ENCODE results near the gene RECQL5.
A peak's percentile ranks its signal among the peaks of the same experiment; 100 is the strongest.

The RECQL5 gene

DNA sequence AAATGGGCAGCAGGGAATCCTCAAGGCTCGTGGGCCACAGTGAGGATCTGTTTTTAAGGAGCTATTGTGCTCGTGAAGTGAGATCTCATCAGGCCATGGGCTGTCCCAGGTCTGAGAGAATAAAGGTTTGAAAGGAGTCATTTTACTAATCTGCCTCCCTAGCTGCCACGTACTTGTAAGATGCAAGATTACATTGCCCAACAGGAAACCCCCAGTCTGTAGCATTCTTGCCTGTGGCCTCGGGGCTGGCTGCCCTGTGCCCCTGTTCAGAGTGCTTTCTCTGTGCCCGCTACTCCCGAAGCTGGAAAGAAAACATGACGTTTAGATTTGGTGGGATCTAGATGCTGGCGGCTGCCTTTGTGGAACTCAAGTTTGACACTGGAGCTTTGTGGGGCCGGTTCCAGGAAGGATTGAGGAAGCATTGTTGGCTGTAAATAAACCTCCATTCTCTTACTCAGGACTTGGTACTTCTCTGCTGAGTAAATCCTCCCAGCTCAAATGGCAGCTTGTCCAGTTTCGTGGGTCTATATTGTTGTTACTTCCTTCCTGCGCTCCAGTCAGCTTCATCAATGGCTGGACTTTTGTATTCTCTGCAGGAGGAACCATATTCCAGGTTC, 21.4 kb upstream of the RECQL5 start:
- DNase-seq (ENCODE audit: low spot score) = no peak

DNA sequence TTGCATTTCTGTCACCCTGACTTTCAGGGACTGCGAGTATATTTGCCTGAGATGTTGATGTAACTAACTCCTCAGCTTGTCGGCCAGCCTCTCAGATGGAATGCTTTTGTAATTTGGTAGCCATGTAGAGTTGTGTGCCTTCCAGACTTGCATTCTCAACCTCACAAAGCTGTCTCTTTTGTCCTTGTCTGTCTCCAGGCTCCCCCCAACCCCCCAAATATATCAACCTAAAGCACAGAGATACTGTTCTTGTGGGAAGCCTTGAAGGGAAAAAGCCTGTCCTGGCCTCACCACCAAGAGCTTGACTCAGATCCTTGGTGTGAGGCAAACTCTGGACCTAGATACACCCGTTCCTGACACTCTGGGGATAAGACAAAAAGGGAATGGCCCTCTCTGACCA, 18.5 kb upstream of the RECQL5 start:
- DNase-seq (ENCODE audit: low spot score) = no peak

DNA sequence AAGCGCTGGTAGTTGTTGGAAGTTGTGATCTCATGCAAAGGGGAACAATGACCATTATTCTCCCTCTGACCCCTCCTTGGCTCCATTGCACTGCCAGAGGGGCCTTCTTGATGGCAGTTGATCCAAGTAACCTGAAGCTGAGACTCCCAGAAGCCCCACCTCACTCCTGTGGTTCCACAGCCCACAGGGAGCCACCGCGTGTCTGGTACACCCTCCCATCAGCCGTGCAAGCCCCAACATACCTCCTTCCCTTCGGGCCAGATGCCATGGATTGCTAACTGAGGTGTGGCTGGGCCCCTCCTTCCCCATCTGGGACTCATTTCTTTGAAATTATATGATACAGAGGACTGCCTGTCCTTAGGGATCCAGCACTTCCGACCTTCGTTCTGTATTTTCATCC, 18.0 kb upstream of the RECQL5 start:
- peak; percentile 55 for DNase-seq (ENCODE audit: low spot score)

DNA sequence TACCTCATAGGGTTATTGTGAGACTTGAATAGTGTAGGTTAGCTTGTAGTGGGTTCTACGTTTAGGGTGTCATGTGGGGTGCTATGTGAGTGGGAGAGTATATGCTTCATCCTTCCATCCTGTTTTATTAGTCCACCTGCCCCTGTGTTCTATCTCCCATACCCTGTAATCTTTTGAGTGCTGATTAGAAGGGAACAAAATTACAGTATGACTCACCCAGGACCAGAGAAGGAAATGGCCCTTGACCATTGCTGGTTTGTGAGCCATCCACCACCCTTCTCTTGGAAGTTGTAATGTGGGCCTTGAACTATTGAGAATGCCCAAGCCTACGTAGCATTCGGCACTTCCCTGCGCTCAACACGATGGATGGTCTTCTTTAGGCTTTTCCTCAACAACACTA, 17.3 kb upstream of the RECQL5 start:
- no peak for DNase-seq (ENCODE audit: low spot score)

DNA sequence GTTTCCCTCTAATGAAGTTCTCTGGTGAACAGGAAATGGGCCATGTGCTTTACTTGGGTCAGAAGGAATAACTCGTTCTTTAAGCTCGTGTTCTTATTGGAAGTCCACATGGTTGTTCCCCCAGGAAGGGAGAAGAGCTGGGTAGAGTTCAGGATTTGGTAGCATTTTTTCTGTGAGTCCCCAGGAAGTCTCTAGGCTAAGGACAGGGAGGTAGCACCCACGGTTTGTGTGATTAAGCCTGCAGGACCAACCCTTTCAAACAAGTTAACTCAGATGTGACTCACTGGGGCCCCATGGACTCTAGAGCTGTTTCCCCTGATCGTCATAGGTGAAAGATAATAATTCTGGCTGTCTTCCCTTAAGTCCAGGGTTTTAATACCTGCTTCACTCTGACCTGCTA, 16.6 kb upstream of the RECQL5 start:
- DNase-seq (ENCODE audit: low spot score) = no peak

DNA sequence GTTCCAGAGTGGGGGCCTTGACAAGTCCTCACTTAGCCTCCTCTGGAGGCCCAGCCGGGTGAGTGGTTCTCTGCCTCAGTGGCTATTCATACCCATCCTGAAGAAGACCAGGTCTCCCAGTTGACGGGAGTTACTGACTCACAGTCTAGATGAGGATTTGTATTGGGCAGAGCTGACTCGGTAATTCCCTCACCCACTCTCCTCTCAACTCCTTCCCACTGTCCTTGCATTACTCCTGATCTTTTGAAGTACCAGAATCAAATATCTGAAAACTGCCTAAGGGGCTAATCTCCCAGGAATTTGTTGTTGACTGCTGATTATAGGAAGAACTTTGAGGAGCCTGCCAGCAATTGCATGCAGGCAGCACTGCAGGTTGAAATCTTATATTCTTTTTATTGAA, 14.3 kb upstream of the RECQL5 start:
- no peak for DNase-seq (ENCODE audit: low spot score)

DNA sequence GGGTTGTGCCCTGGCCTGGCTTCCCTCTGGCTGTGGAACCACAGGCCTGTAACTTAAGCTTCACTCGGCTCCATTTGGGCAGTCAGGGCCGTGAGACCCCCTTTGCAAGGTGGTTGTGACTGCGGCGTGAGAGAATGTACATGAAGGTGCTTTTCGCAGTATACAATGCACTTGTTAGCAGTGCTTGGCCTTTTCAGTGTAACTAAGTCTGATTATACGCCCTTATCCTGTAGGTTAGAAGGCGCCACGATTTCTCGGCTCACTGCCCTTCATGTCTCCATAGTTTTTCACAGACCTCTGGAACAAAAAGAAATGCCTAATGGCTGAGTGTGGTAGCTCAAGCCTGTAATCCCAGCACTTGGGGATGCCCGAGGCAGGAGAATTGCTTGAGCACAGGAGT, 13.5 kb upstream of the RECQL5 start:
- no peak for DNase-seq (ENCODE audit: low spot score)

DNA sequence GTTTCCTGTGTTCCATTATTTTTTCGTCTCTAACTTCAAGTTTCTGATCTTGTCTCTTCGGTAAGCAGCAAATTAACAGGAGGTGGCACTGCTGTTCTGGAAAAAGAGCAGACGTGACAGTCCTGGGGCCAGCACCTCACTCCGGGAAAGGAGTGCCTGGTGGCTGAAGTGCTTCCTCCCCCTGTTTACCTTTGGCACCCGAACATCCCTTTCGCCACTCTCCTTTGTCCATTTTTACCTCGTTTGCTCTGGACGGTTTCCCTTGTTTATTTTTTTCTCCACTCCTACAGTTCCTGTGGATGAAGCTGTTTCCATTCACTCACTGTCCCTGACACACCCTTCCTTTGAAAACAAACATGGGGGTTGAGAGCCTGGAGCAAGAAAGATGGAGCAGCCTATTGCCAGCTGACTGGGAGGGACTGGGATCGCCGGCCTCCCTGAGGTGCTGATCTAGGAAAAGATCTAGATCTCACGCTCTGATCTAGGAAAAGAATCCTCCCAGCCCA, 12.8 kb upstream of the RECQL5 start:
- no peak for DNase-seq (ENCODE audit: low spot score)

DNA sequence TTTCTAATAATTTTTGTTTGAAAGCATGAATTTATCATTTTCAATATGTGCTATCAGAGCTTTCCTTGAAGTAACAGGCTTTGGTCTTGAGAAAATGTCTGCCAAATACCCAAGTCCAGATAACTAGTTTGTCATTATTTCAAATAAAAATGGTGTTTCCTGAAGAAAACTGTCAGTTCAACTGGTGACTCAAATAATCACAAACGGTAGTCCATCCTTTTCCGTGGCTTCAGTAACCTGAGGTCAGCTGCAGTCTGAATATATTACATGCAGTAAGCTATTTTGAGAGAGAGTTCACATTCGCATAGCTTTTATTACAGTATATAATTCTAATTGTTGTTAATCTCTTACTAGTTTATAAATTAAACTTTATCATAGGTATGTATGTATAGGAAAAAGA, 9.5 kb upstream of the RECQL5 start:
- no peak for DNase-seq (ENCODE audit: low spot score)

DNA sequence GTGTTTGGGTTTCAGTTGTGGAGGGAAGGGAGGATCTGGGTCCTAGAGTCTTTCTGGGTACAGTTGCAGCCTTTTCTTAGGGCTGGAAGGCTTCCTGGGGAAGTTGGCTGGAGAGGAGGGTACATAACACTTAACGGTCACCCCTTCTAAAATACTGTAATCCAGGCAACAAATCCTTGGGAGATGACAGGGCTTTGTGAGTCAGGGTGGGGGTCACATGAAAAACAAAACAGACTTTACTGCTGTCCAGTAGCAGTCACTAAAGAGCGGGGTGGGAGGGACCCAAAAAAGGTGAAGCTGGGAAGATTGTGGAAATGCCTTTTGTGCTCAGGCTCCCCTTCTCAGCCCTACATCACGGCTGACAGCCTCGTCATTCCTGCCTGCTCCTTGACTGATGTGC, 6.5 kb upstream of the RECQL5 start:
- DNase-seq (ENCODE audit: low spot score) = no peak

DNA sequence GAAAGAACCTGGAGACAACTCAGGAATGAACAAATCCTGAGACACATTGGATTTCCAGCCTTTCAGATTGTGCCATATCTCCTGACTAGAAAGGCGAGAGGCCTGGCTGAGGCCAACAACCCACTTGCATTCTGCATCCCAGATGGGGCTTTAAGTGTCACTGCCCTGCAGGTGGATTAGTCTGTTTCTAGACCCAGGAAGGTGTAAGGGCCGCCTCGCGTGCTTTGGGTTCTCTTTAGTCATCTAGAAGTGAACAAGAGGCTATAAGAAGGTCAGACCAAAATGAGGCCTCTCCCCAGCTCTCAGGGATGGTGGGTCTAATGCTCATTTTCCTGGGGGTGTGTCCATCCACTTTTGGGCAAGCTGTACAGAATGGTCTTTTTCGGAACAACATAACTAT, 5.1 kb upstream of the RECQL5 start:
- no peak for DNase-seq (ENCODE audit: low spot score)

DNA sequence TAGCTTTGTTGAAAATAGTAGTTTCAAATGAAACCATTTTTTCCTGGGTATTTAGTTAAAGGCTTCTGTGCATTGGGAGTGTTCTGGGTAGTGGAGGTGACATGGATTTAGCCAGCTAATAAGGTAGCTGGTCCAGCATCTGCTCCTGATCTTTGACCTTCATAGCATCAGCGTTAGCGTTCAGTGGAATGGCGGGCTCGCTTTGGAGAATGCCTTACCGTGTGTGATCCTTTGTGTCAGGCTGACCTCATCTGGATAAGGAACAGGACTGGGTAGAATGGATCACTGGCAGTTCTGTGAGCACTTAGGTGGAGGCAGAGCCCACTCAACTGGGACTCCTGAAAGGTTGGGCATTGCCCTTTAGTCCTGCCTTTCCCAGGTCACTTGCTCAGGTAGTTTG, 3.9 kb upstream of the RECQL5 start:
- DNase-seq (ENCODE audit: low spot score) = no peak

DNA sequence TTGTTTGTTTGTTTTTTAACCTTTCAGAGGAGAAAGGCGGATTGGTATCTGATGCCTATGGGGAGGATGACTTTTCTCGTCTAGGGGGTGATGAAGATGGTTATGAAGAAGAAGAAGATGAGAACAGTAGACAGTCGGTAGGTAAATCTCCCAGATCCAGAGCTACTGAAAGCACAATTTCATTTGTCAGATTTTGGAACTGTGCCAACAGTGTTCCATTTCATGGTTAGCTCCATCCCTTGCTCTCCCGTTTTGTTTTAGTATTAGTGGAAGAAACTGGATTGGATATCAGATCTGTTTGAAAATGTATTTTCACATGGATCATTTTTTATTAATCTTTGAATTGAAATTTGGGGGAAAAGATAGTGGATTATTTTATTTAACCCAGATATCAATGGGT, 1.5 kb upstream of the RECQL5 start:
- DNase-seq (ENCODE audit: low spot score) = no peak

DNA sequence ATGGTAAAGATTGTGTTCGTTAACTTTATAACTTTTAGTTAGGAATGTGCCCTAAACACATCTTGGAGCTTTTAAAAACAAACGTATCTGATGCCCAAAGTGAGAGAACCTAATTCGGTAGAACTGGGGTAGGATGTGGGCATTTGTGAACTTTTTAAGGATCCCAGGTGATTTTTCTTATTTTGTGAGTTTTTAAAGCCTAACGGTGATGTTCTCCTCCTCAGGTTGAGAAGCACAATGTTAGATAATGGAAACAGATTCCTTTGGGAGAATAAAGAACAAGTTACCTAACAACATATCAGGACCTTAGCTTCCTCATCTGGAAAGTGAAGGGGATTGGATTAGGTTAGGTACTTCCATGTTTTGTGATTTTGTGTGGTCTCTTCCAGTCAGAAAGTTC, 871 bp upstream of the RECQL5 start:
- no peak for DNase-seq (ENCODE audit: low spot score)

DNA sequence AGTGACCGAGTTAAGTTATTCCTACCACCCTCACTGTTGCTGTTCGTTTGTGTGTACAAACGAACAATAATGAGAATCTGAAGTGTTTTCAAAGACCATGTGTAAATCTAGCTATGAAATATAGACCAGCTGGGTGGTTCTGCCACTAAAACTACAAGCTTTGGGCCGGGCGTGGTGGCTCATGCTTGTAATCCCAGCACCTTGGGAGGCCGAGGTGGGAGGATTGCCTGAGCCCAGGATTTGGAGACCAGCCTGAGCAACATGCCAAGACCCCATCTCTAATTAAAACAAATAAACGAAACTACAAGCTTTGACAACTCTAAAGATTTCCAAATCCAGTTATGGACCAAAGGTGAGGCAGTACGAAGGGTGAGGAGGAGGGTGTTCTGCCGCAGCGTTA, 973 bp downstream of the RECQL5 start:
- DNase-seq (ENCODE audit: low spot score) = no peak

DNA sequence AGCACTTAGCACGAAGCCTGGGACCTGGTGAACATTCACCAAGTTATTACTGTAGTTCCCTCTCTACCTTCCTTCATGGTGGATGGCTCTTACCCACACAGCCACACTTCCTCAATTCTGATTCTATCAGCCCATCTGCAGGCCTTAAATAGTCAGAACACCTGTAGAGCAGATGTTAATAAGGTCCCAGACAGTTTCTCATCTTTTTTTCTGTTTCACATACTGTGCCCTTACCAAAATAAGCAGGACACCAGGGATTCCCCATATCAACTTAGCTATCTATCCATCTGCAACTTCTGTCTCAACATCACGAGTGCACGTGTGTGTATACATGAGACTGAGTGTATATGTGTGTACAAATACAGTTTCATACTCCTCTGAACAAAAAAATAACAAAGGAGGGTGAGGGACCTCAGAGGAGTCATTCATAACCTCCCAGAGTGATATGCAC, 2.8 kb downstream of the RECQL5 start:
- no peak for DNase-seq (ENCODE audit: low spot score)

DNA sequence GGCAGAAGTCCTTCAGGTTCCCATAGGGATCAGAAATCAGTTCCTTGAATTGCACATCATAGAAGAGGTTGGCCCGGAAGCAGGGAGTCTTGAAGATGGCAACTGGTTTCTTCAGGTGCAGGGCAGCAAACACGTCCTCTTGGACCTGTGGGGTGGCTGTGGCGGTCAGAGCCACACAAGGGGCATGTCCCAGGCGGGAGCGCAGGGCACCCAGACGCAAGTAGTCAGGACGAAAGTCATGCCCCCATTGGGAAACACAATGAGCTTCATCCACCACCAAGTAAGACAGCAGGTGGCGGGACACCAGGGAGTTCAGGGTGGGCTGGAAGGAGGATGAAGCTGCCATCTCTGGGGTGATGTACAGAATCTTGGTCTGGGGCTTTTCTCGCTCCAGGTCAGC, 4.4 kb downstream of the RECQL5 start:
- no peak for DNase-seq (ENCODE audit: low spot score)

DNA sequence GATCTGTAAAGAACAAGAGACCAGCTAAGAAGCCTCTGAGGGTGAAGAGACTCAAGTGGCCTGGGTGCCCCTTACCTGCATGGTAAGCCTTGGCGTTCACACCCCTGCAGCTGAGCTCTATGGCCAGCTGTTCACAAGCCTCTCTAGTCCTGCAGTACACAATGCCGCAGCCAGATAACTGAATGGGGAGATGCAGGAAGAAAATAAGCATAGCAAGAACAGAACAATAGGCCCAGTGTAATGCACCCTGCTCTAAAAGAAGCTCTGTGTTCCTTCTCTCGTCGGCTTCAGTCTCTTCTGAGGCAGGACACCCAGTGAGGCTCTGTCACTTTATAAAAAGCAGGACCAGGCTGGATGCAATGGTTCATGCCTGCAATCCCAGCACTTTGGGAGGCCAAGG, 5.4 kb downstream of the RECQL5 start:
- no peak for DNase-seq (ENCODE audit: low spot score)

DNA sequence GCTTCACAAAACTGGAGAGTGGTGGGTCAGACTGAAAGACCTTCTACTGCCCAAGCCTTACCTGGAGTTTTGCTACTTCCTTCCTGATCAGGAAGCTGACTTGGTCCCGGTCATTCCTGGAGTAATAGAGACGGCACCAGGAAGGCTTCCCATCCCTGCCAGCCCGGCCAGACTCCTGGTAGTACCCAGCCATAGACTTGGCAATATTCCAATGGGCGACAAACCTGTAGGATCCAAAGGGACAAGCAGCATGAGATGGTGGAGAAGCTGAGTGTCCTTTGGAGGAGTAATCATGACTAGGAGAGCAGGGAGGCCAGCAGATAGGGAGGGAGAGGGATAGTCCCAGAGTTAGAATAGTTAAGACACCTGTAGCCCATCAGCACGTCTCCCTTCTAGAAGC, 8.7 kb downstream of the RECQL5 start:
- DNase-seq (ENCODE audit: low spot score) = no peak

DNA sequence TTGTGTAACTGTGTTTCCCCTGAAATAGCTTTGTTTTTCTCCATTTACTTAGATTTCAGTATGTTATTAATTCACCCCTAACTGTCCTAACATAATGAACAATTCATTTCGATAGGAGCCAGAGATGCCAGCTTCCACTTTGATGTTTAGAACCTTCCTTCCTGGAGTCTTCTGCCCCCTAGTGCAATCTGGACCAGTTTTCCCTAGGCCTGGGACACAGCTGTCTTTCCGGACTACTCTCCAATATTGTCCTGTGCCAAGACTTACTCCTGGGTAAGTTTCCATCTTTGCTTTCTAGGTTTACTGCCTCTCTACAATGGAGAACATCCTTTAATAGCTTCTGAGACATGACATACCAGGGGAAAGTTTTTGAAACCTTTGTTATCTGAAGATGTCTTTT, 12.8 kb downstream of the RECQL5 start:
- DNase-seq (ENCODE audit: low spot score) = no peak

DNA sequence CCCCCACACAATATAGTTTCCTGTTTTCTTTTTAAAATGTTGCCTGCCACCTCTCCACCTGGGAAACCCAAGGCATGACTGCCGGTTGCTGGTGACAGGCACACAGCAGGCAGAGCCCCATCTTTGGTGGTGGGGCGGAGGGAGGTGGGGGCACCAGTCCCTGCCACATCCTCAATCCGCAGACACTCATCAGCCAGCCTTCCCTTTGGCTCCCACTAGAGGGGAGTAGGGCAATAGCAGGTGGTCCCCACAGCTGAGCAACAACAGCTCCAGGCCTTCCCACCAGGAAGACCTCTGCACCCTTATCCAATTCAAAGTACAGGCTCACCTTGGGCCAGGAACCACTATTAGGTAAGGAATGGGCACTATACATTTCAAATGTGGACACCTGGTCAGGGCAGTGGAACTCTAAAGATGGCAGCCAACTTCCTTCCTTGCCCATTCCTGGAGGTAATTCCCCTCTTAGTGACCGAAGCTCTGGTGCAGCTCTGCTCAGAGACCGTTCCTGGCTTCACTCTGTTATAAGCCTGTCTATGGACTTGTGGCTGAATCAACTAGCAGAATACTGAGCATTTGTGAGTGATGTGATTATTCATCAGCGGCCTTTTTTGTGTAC, 13.9 kb downstream of the RECQL5 start:
- peak; percentile 85 for DNase-seq (ENCODE audit: low spot score)

DNA sequence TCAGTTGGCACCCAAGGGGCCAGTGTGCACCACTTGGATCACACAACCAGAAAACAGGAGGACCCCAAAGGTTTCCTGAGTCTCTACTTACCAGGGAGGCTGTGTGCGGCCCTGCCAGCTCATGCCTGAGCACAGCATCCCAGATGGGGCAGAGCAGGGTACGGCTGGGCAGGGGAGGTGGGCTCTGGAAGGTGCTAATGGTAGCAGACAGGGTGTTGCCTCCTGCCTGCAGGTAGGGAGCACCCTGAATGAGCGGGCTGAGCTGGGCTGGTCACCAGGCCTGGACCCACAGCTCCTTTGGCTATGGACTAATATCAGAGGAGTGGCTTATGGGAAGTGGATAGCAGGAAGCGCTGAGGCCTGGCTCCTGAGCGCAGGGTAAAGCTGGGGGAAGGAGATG, 14.6 kb downstream of the RECQL5 start:
- DNase-seq (ENCODE audit: low spot score) = no peak

DNA sequence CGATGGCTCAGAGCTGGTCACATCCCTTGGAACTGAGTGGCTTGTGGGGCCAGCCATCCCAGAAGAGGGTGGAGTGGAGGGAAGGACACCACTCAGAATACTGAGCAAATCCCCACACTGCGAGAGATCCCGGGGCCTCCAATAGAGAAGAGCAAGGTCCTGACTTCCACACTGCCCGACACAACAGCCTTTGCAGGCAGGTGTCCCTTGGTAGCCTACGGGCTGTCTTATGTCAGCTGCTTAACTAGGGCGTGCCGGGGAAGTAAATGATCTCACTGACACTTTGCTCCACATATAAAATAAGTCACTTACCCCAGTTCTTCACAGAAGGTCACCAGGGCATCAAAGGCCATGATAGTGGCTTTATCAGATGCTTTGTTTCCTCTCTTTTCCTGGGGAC, 16.1 kb downstream of the RECQL5 start:
- no peak for DNase-seq (ENCODE audit: low spot score)

DNA sequence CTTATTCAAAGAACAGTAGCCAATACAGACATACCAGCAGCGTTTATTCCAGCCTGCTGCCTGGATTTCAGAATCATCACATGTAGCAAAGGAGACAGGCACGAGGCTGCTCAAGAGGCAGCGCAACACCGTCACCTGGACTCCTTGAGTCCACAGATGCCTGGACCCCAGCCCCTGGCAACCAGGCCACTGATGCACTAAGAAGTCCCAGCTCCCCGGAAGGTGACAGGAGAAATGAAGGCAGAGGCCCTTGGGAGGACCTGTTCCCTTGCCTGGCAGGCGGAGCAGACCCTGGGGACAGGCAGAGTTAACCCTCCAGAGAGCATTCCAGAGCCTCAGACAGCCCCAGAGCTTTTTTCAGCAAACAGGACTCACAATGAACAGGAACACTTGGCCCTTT, 17.3 kb downstream of the RECQL5 start:
- DNase-seq (ENCODE audit: low spot score) = no peak

All from iPS-NIHi11 (cell line).